HG02571 (cell line): ENCODE data around the gene KRTAP4-3.
"Not testable (repeated sequence)": the region's sequence is repeated elsewhere in the genome, so short reads cannot be mapped to it uniquely, and the experiment has no call there.

Experiments
- ATAC-seq: cut with Tn5 transposase; IDR thresholded peaks from one replicate; pipeline ENCODE4 v1.9.1; 2021; ENCODE audit warnings: mild to moderate bottlenecking, moderate library complexity; ENCODE audit not compliant: unreplicated experiment

The KRTAP4-3 gene

DNA sequence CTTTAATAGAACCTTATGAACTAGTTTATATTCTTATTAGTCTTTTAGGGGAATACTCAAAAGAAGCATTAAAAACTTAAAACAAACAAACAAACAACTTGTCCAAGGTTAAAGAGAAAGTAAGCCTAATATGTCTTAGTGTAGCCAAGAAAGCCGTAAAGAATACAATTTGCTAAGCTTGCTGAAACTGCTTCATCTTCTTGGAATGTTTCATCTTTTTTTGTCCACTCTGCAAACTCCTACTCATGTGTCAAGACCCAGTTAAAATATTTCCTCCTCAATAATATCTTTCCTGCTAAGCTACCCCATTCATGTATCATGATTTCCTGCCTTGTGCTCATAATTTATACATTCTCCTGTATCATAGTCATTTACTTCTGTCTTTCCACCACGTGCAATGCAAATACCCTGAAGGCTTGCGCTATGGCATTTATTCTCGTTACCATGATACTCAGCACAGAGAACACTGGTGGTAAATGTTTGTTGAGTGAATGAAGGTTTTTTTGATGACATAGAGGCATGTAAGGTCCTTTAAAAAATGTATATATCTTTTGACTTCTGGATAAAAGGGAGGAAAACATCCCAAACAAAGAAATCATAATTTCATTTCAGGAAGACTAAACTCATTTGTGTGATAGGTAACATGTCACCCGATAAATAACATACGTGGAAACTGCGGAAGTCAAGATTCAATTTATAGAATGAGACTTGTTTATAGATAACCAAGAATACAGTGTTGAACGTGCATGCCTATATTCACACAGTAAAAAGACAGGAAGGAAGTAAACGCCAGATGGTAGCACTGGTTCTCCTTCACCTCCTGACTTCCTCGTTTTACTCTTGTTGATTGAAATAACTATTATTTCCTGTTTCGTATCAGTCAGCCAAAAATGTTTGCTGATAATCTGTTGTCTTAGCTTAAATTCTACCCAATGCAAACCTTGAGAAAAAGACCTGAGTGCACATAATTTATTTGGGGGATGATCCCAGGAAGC, 48.0 kb downstream of the KRTAP4-3 start:
- ATAC-seq = not testable (repeated sequence)

GRCh38 chr17:41118721-41119120, 49.3 kb downstream of the KRTAP4-3 start:
- no peak for ATAC-seq

GRCh38 chr17:41117846-41118386, 50.1 kb downstream of the KRTAP4-3 start, which contains the start of gene KRTAP4-11:
Gene KRTAP4-11 (minus strand): TSS chr17:41118373. CDS start chr17:41118315, 58 bp downstream.
- not testable (repeated sequence) for ATAC-seq
